Stimulated activated CD4-positive, alpha-beta T cell treated with anti-CD3 and anti-CD28 coated beads, Interleukin-4, amount 100 ng/mL, for 48 hours (primary cell): ENCODE results near the gene ADAMTS17.
"Not testable (repeated sequence)": the region's sequence is repeated elsewhere in the genome, so short reads cannot be mapped to it uniquely, and the experiment has no call there.

Source experiments
- DNase-seq, 2 donors: peaks; one replicate each; pipeline ENCODE4 v3.0.0-alpha.2; 2020; ENCODE audit warnings: low read depth in 2 of 2

The ADAMTS17 gene

DNA sequence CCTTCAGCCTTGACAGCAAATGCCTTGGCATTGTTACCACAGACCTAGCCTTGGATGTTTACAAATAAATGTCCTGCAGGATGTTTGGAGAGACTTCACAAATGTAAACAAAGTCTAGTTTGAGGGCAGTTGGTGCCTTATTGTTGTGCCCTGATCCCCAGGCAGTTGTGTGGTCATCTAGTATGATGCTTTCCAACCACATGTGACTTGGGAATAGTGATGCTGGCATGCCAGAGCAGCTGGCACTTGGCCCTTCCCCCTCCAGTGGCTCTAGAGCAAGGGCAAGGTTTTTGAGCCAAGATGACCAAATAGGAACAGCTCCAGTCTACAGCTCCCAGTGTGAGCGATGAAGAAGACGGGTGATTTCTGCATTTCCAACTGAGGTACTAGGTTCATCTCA, 258.2 kb downstream of the ADAMTS17 start:
- no peak for DNase-seq

DNA sequence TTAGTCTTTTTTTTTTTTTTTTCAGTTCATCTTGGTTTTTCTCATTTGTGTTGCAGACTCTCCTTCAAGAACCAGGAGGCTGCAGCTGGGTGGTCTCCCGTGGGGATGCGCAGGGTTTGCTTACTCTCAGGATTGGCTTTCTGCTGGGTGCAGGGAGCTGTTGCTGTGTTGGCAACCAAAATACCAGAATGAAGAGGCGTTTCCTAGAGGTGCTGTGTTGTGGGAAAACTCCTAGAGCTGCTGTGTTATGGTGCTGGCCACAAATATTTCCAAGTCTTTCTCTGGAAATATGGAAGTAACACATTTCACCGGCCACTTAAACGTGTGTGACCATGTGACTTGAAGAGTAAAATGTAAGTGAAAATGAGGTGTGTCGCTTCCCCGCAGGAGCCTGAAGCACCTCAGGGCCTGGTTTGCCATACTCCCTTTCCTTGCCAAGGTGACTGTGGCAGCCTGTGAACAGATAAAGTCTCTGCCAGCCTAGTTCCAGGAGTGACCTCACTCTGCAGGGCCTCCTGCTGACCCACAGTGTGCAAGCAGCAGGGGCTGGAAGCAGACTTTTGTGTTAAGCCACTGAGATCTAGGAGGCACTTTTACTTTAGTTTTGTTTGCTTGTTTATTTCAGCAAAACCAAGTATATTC, 258.9 kb downstream of the ADAMTS17 start:
- DNase-seq, result no peak

DNA sequence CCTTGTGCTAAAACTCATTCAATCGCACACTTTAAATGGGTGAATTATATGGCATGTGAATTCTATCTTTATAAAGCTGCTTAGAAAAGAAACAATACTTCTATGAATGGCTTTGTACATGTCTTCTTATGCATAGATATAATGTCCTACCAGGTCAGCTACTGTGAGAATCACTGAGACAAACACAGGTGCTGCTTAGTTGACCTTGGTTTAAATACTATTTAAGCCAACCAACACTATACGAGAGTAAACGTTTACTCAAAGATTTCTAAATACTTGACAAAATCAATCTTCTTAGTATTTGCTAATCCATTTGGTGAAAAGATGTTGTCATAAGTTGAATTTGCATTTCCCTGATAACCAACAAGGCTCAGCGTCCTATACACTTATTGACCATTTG, 260.3 kb downstream of the ADAMTS17 start:
- no peak for DNase-seq

DNA sequence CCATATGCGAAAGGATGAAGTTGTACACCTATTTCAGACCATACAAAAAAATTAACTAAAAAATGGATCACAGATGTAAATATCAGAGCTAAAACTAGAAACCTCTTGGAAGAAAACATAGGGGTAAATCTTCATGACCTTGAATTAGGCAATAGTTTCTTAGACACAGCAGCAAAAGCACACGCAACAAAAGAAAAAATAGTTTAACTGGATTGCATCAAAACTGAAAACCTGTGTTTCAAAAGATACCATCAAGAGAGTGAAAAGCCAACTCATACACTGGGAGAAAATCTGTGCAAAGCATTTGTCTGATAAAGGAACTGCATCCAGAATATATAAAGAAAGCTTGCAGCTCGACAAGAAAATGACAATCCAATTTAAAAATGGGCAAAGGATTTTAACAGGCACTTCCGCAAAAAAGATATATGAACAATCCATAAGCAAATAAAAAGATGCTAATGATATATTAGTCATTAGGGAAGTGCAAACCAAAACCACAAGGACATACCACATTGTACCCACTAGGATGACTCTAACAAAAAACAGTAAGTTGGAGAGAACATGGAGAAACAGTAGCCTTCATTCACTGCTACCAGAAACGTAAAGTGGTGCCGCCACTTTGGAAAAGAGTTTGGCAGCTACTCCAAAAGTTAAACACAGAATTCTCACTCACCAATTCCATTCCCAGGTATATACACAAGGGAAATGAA, 263.1 kb downstream of the ADAMTS17 start:
- no peak for DNase-seq

DNA sequence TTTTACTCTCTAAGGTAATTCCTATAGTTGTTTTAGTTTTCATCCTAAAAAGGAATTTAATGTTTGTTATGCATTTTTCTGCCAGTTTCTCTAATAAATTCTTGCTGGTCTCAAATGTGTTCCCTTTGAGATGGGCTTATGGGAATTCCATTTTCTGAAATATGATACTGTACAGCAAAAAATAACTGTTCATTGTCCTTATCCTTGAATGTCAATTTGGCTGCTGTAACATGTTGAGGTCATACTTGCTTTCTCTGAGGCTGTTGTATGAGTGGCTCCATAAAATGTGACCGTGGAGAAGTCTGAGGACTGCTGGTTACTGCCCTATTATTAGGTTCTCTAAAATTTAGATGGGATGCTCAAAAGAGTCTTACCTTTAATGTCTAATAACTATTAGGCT, 266.5 kb downstream of the ADAMTS17 start:
- no peak for DNase-seq

DNA sequence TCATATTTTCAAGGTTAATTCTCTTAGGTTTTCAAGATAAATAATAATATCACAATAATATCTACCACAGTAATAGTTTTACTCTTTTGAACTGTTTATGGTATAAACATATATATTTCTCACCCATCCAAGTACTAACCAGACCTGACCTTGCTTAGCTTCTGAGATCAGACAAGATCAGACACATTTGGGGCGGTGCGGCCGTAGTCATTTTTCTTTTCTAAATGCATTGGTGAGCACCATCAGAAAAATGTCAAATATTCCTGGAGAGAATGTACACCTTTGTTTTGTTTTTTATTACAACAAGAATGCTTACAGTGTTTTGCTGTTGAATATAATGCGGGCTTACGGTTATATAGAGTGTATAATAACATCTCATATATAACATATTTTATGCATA, 267.8 kb downstream of the ADAMTS17 start:
- no peak for DNase-seq

DNA sequence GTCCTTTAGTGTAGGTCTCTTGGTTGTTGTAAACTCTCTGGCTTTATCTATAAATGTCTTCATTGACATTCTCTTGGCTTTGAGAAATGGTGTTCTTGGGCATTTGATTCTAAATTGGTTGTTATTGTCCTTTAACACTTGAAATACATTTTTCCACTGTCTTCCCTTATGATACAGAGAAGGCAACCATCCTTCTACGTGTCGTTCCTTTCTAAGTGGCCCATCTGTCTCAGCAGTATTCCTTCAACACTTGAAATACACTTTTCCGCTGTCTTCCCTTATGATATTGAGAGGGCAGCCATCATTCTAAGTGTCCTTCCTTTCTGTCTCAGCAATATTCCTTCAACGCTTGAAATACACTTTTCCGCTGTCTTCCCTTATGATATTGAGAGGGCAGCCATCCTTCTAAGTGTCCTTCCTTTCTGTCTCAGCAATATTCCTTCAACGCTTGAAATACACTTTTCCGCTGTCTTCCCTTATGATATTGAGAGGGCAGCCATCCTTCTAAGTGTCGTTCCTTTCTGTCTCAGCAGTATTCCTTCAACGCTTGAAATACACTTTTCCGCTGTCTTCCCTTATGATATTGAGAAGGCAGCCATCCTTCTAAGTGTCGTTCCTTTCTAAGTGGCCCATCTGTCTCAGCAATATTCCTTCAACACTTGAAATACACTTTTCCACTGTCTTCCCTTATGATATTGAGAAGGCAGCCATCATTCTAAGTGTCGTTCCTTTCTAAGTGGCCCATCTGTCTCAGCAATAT, 275.1 kb downstream of the ADAMTS17 start:
- DNase-seq, result not testable (repeated sequence)

DNA sequence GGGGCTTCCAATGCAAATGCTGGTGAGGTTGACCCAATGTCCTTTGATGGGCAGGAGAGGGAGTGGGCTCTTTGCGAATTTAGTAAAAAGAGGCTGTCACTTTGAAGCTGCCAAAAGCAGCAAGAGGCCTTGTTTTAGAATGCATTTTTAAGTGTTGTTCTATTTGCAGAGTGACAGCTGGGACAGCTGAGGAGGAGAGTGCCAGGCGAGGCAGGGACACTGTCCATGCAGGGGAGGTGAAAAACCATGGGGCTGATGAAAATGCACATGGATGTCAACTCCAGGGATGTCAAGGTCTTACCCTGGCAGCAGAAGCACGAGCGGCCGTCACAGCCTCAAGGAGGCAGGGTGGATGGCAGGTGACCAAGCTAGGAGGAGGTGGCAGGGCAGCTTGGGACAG, 279.8 kb downstream of the ADAMTS17 start:
- DNase-seq, result no peak

DNA sequence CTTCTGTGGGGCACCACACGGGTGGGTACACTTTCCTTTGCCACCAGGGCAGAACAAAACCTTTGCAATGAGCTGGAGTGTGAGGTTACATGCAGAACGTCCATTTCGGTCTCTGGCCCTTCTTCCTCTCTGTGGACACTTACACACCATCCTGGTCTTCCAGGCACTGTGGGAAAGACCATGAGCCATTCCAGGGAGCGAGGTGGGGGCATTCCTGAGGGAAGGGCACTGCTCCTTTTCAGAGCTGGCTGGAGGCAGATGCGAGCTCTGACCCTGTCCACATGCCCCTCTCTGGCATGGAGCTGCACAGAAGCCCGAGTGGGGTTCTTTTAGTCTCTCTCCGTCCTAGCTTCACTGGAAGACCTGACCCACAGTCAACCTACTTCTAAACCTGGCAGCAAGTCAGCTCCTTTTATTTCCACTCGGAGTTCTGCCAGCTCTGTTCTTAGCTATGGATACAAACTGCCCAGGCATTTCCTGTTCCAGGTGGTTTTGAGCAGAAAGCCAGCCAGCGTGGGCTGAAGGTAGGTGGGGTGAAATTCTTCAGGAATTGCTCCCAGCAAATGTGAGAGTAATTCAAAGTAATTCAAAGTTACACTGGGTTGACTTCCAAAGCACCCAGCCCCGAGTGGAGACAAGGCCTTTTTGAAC, 281.4 kb downstream of the ADAMTS17 start:
- no peak for DNase-seq

DNA sequence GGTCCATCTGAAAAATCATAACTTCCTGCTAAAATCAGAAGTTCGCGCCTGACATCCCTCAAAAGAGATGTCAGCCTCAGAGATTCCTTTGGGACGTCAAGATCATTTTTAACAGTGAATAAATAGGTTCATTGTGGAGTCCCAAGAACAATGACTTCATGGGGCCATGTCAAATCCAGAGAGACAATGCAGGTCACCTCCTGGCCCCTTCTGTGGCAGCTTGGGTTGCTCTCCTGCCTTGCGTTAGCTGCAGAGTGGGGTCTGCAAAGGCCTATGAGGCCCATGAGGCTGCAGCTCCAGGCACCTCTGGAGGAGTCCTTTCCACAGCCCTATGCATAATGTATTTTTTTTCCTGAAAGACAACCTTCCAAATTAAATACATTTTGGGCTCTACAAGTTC, 282.3 kb downstream of the ADAMTS17 start:
- no peak for DNase-seq

DNA sequence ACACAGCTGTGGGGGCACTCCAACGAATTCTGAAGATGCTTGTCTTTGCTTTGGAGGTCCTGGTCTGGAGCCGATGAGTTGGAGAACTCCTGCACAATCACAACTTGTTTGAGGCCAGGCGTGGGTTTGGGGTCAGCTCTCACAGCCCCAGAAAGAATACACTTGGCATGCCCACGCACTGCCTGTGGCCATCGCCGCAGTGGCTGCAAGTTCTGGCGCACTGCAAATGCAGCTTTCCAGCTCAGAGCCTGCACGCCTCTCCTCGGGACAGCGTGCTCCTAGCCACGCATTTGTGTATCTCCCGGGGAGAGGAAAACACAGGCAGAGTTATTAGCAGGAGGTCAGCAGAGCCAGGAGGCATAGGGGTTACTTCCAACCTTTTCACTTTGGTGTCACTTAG, 282.7 kb downstream of the ADAMTS17 start:
- no peak for DNase-seq

DNA sequence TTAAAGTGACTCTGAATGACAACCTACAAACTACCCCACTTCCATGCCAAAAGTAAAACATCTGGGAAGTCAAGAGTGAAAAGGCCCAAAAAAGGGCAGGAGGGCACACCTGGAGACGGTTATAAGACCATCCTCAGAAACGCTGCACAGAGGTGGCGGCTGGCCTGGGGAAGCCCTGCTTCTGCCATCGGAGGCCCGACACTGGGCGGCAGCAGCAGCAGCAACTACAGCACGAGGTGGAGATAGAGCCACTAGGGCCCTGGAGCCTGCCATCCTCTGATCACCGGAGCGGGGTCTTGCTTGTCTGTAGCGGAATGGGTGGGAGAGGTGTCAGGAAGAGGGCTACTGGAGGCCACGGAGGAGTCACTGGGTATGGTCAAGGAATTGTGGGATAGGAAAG, 283.3 kb downstream of the ADAMTS17 start:
- DNase-seq, result no peak

DNA sequence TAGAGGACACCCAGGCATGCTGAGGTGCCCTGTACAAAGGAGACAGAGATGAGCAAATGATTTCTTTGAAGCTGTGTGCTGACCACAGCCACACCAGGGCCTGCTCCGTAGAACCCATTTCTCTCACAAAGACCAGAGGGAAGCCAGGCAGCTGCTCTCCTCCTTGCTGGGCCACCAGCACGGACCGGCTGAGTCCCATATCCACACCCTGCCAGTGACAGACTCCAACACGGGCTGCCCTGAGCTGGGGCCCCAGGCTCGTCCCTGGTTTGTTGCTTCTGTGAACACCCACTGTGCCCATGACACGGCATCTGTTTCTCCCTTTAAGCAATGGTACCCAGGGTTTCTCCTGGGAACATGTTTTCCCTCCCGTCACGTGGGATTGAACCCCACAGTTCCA, 284.5 kb downstream of the ADAMTS17 start:
- DNase-seq, result no peak

DNA sequence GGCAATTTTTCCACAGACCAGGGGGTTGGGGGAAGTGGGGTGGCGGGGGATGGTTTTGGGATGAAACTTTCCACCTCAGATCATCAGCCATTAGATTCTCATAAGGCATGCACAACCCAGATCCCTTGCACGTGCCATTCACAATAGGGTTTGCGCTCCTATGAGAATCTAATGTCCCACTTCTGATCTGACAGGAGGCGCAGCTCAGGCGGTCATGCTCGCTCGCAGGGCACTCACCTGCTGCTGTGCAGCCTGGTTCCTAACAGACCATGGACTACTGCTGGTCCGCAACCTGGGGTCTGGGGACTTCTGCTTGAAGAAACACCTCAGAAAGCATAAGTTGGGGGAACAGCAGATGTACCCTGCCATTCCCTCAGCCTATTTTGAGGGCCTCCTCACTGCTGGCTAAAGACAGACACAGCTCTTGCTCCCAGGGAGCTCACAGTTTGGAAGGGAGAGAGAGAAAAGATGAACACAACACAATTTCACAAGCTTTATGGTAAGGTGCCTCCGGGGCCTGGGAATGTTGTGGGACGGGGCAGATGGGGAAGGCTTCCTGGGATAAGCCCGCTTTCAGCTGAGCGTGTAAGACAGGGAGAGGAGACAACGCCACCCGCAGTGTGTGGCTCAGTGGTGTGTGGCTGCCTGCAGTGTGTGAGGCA, 285.2 kb downstream of the ADAMTS17 start:
- DNase-seq, result no peak

DNA sequence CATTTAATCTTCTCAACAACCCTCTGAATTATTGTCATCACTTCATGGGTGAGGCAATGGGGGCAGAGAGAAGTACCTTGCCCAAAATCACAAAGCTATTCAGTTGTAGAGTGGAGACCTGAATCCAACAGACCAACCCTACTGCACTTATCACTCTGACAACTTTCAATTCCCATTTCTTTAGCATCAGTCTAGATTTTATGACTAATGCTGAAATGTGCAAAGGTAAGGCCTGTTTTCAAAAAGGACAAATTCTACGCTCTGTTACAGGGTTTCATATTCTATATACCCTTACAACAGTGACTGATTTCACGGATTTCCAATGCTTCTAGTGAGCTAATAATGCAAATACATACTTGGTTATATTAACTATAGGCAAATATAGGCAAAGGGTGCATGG, 286.0 kb downstream of the ADAMTS17 start:
- DNase-seq, result no peak

DNA sequence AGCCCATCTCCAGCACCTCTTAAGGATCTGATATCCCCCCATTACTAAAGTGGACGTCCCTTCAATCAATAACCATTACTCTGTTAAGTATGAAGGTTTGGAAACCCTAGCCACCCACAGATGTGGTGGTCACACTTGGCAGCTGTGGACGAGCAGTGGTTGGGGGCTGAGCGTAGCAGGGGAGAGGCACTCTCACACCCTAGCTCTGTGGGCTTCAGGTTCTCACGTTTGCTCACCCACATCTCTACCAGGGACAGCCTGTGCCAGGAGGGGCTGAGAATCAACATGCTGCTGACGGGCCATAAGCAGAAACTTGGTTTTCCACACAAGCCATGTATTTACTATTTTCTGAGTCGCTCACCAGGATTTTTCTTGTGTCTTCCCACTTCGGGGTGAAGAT, 287.2 kb downstream of the ADAMTS17 start:
- DNase-seq, result no peak

DNA sequence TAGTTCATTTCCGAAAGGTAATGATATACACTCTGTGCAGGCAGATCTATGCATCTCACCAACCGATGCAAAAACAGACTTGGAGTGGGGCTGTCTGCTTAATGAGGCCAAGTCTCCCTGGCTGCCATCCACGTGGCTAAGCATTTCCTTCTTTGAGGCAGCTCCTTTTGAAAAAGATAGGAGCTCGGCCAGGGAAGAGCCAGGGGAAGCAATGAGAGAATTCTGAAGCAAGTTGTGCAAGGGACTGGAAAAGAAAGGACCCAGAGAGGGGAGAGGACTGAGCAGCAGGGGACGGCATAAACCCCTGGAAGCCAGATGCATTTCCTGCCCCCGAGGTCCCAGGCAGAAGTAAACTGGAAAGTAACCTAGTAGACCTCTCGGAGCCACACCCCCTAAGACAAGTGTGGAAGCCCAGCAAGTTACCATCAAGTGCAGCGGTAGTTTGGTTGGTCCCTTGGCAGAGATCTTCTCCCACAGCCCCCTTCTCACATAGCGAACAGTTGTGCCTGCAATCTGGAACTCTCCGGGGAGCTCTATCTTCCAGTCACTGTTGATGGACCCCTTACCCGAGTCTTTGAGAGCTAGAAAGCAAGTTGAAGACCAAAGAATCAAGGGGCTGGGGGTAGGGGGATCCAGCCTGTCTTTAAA, 288.2 kb downstream of the ADAMTS17 start:
- no peak for DNase-seq

DNA sequence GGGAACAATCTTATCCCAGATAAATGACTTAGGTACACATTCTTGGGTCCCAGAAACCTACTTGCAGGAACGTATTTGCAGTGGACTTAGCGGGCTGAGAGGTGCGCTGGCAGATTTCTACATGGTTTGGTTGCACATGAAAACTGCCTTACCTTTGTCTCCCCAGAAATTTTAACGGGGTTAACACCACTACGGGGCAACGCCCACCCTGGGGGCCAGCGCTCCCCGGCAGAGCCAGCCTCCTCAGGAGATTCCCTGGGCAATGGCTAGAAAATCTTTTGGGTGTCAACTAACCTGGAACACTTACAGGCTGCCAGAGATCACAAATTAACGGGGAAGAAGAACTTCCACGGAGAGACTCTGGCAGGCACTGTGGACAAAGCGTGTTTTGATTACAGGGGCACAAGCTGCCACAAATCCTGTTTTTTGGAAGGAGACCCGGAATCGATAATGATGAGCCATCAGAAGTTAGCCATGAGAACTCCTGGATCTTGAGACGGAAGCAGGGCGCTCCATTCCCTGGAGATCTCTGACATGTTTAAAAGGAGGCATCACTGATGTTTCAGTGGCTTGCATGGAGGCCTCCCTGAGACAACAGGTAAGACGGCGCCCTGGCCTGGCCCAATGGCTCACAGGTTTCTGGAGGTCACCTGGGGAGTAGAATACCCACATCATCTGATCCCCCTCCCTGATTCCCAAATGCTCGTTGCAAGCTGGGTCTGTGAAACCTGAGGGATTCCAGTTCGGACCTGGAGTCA, 288.9 kb downstream of the ADAMTS17 start:
- no peak for DNase-seq

DNA sequence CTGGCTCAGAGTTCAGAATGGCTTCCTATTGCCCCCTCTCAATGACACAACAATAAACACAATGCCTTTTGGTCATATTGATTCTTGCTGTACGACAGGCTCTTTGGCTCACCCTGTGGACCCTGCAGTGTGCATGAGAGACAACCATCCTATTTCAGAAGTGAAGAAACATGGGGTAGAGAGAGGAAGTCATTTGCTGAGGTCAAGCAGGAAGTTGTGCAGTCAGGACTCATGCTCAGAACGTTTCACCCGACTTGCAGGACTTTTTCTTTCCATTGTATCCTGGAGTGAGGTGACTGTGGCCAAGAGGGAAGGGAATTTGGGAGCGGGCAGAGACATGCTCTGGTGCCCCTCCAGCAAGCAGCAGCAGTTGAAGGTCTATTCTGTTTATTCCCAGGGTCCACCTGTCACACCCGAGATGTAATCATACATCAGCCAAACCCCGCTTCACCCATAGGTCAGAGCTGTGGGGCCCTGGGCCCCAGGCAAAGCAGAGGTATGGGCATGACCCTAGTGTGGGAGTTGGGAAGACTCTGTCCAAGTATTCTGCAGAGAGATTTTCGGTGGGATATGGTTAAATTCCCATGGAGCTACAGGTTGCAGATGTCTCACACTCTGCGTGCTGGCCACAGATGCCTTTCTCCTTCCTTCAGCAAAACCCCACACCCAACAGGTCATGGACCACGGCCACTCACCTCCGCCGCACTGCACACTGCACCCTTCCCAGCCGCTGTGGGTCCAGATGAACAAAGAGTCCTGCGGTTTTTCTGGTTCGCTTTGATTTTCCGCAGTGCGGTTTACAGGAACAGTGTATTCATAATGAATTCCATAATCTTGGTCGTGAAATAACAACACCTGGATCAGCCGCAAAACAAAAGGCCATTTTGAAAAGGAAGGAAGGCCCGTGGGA, 290.6 kb downstream of the ADAMTS17 start:
- no peak for DNase-seq
